Femur (tissue), 1 donor: ENCODE results near the gene ADARB1.

ENCODE experiments used
- DNase-seq: peaks from one replicate; pipeline ENCODE4 v3.0.0-alpha.2; 2017

ADARB1 gene

GRCh38 chr21:45213392-45213791 lies 139.0 kb downstream of the ADARB1 start:
- DNase-seq, result no peak

GRCh38 chr21:45215213-45215612 lies 140.8 kb downstream of the ADARB1 start:
- no peak for DNase-seq

GRCh38 chr21:45217010-45217409 lies 142.6 kb downstream of the ADARB1 start:
- no peak for DNase-seq

GRCh38 chr21:45219517-45219916 lies 145.1 kb downstream of the ADARB1 start:
- no peak for DNase-seq

GRCh38 chr21:45220071-45220481 lies 145.7 kb downstream of the ADARB1 start:
- DNase-seq, result no peak

- no peak for DNase-seq
Measured at GRCh38 chr21:45220714-45221490, 146.5 kb downstream of the ADARB1 start.

GRCh38 chr21:45222001-45222400 lies 147.6 kb downstream of the ADARB1 start:
- no peak for DNase-seq

GRCh38 chr21:45223236-45224185 lies 149.1 kb downstream of the ADARB1 start:
- no peak for DNase-seq

- no peak for DNase-seq
Measured at GRCh38 chr21:45224189-45224938, 150.0 kb downstream of the ADARB1 start.

- DNase-seq, result no peak
Measured at GRCh38 chr21:45225041-45225740, 150.8 kb downstream of the ADARB1 start.

GRCh38 chr21:45225741-45226327 lies 151.5 kb downstream of the ADARB1 start:
- DNase-seq, result no peak

- DNase-seq, result no peak
Measured at GRCh38 chr21:45226540-45227326, 152.4 kb downstream of the ADARB1 start.

GRCh38 chr21:45227735-45228134 lies 153.4 kb downstream of the ADARB1 start:
- no peak for DNase-seq

- DNase-seq, result no peak
Measured at GRCh38 chr21:45228171-45228641, 153.8 kb downstream of the ADARB1 start.

GRCh38 chr21:45228656-45229240 lies 154.4 kb downstream of the ADARB1 start:
- DNase-seq, result no peak

GRCh38 chr21:45231705-45232104 lies 157.3 kb downstream of the ADARB1 start:
- DNase-seq, result no peak

- no peak for DNase-seq
Measured at GRCh38 chr21:45234127-45234526, 159.7 kb downstream of the ADARB1 start.

GRCh38 chr21:45234965-45235364 lies 160.6 kb downstream of the ADARB1 start:
- no peak for DNase-seq

- DNase-seq, result no peak
Measured at GRCh38 chr21:45235488-45235887, 161.1 kb downstream of the ADARB1 start.

- DNase-seq, result no peak
Measured at GRCh38 chr21:45236481-45236880, 162.1 kb downstream of the ADARB1 start.

- DNase-seq, result no peak
Measured at GRCh38 chr21:45237401-45237800, 163.0 kb downstream of the ADARB1 start.
